ENCODE measurements around the gene ACAD9.

The ACAD9 gene

GRCh38 chr3:128949158-128949557 lies 69.7 kb downstream of the ACAD9 start:
- Histone ChIP-seq H3K9ac (ENCODE audit: low read depth, low read length) (no peak overlapping the region), H3K36me3 (ENCODE audit: insufficient read depth, low read length) (no peaks in the 10 kb centered on the region), H3K4me1 (ENCODE audit: insufficient read depth, low read length) (no peaks in the 10 kb centered on the region), H3K9me3 (ENCODE audit: control insufficient read depth, insufficient read depth, low read length) (no peaks in the 10 kb centered on the region)

GRCh38 chr3:128950223-128950938 lies 71.0 kb downstream of the ACAD9 start:
- no peaks in the 10 kb centered on the region for H3K36me3 ChIP-seq (ENCODE audit: insufficient read depth, low read length)
- no peak overlapping the region for H3K9ac ChIP-seq (ENCODE audit: low read depth, low read length)

GRCh38 chr3:128956440-128956839 lies 77.0 kb downstream of the ACAD9 start:
- H3K9ac ChIP-seq (ENCODE audit: low read depth, low read length), result no peak overlapping the region
- no peaks in the 10 kb centered on the region for H3K36me3 ChIP-seq (ENCODE audit: insufficient read depth, low read length)
- no peaks in the 10 kb centered on the region for H3K9me3 ChIP-seq (ENCODE audit: control insufficient read depth, insufficient read depth, low read length)
- H3K4me1 ChIP-seq (ENCODE audit: insufficient read depth, low read length), result no peaks in the 10 kb centered on the region

More at GRCh38 chr3:128950223-128950938, 71.0 kb downstream of the ACAD9 start:
- H3K4me1 ChIP-seq (ENCODE audit: insufficient read depth, low read length), result no peaks in the 10 kb centered on the region
- no peaks in the 10 kb centered on the region for H3K9me3 ChIP-seq (ENCODE audit: control insufficient read depth, insufficient read depth, low read length)
